Psoas muscle (tissue), 8 donors: ENCODE data around the gene SRPK3. TPM values are rescaled to one million over a fixed set of nuclear protein-coding genes. Genes with fewer than 3 reads are reported as not detected.
A peak's percentile ranks its signal among the peaks of the same experiment; 100 is the strongest.
"Not testable (repeated sequence)": the region's sequence is repeated elsewhere in the genome, so short reads cannot be mapped to it uniquely, and the experiment has no call there.

Experiments used
- ATAC-seq, 4 donors: fragments of 200-7000 bp; cut with Tn5 transposase; one replicate each; pipeline ENCODE4 v1.9.1; 2020; ENCODE audit warnings: moderate library complexity in 3 of 4, mild to moderate bottlenecking in 2 of 4
- DNase-seq, 2 donors: peaks; one replicate each; pipeline ENCODE4 v3.0.0-alpha.2; 2020
- H3K27ac ChIP-seq: fragments of 200-600 bp; one replicate; pipeline ENCODE4 v1.8.0; 2022
- H3K27me3 ChIP-seq, 3 donors: fragments of 200-600 bp in 1 of 3; one replicate each; pipeline versions ENCODE4 v1.6.1 to v1.8.0; 2013 to 2022; ENCODE audit warnings: low read length in 2 of 3, mild to moderate bottlenecking in 2 of 3, moderate library complexity in 1 of 3; ENCODE audit not compliant: insufficient read depth in 3 of 3
- H3K36me3 ChIP-seq, 2 donors: fragments of 200-600 bp in 1 of 2; one replicate each; pipeline versions ENCODE4 v1.6.1 to v1.8.0; 2013 to 2022; ENCODE audit warnings: low read depth in 1 of 2, mild to moderate bottlenecking in 1 of 2, moderate library complexity in 1 of 2; ENCODE audit not compliant: insufficient read depth in 1 of 2
- H3K4me1 ChIP-seq: fragments of 200-600 bp; one replicate; pipeline ENCODE4 v1.8.0; 2022
- H3K4me3 ChIP-seq: fragments of 200-600 bp; one replicate; pipeline ENCODE4 v1.8.0; 2022; ENCODE audit warnings: mild to moderate bottlenecking
- H3K9me3 ChIP-seq: fragments of 200-600 bp; one replicate; pipeline ENCODE4 v1.8.0; 2022
- WGBS, 3 donors: extraction: QIAGEN DNeasy Blood & Tissue Kit; methylation state at CpG; one replicate each; pipeline versions ENCODE4 v1.1.6 to v1.1.7; 2013; 5-methylcytosine and 5-hydroxymethylcytosine counted together
- intact Hi-C, 2 donors: fragments of 100-400 bp; cut with DNase I; formaldehyde crosslinking; loops; one replicate each; pipeline versions ENCODE4 v1.11.0 to v1.14.2; 2022
- polyA plus RNA-seq, 3 donors: library from polyadenylated mRNA; stranded (reverse); fragments of 200-250 nt; gene quantifications; one replicate each; pipeline ENCODE4 v1.2.3, GENCODE V29; 2013
- total RNA-seq, 4 donors: library from RNA; stranded (reverse); fragmentation: NEBNext Ultra II Directional in 2 of 4; extraction: Animal tissue kit (Norgen Biotek cat#: 25700) in 2 of 4; gene quantifications; one replicate each; pipeline versions ENCODE4 v1.2.1 to v1.2.4, GENCODE V29; 2021 to 2023
- TF ChIP-seq, protein P1 (sequence below): fragments of 200-600 bp; IDR thresholded peaks from one replicate; pipeline ENCODE4 v1.8.0; 2022; ENCODE audit warnings: antibody characterized with exemption
- donor health status: healthy with polysubstance abuse.
- donor health status: DM: no; HTN: no; CAD: no; lungs with moderate emphysema.
- donor health status: Bipolar disorder and iron deficiency.
- donor health status: healthy.
- donor health status: DM: yes; HTN: yes; CAD: no.
- donor health status: DM: no; HTN: no; CAD: no.
- donor health status: DM: no; HTN: no; CAD: no.
- donor health status: DM: yes; HTN: yes; CAD: no.

Gene SRPK3
- total and polyA plus RNA-seq, 7 donors = 14.5 to 140 (median 43.7) TPM

DNA sequence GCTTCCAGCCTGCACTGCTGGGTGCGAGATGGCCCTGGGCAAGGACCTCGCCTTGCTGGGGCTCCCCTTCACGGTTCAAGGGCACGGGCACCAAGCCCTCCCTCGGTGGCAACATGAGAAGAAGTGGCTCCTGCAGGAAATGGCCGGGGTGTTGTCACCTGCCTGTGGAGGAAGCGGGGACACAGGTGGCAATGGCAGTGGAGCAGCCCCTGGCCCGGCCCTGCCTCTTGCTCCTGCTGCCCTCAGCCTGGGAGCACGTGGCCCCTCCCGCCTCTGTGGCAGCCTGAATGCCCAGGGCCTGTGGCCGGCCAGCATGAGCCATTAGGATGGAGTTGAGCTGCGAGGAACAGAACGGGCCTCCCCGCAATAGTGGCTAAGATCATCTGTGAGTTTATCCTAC lies 39.4 kb upstream of the SRPK3 start:
- Histone ChIP-seq H3K27me3 (peaks cover 0 to 7% (median 0%) of the 10 kb centered on the region in 3 donors), H3K36me3 (peaks cover 0 to 31% of the 10 kb centered on the region in 2 donors), H3K4me3 (no peak overlapping the region), H3K27ac (no peak overlapping the region), H3K9me3 (no peaks in the 10 kb centered on the region), H3K4me1 (no peaks in the 10 kb centered on the region)
- ATAC-seq = no peak
- intact Hi-C loops = no loop called here
- DNase-seq = no peak
- 87 to 92% methylated on average over 12 to 14 of the region's 14 CpGs; no CpG with 5 or more reads in 1 of the 3 donors for WGBS, 3 donors
- TF ChIP-seq, protein P1, sequence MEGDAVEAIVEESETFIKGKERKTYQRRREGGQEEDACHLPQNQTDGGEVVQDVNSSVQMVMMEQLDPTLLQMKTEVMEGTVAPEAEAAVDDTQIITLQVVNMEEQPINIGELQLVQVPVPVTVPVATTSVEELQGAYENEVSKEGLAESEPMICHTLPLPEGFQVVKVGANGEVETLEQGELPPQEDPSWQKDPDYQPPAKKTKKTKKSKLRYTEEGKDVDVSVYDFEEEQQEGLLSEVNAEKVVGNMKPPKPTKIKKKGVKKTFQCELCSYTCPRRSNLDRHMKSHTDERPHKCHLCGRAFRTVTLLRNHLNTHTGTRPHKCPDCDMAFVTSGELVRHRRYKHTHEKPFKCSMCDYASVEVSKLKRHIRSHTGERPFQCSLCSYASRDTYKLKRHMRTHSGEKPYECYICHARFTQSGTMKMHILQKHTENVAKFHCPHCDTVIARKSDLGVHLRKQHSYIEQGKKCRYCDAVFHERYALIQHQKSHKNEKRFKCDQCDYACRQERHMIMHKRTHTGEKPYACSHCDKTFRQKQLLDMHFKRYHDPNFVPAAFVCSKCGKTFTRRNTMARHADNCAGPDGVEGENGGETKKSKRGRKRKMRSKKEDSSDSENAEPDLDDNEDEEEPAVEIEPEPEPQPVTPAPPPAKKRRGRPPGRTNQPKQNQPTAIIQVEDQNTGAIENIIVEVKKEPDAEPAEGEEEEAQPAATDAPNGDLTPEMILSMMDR = no peak

DNA sequence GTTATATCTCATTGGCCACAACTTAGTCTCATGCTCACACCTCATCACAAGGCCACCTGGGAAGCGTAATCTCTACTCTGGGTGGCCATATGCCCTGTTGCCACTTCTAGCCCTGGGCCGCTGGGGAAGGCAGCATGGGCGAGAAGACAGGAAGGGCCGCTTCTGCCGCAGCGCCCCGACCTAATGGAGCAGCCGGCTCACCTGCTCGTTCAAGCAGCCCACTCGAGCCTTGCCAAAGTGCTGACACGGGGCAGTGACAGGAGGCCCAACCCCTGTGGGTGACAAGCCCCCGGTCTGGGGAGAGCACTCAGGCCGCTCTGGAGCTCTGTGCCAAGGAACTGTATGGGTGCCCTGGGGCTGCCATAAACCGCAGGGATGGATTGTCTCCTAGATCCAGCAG lies 38.7 kb upstream of the SRPK3 start:
- ATAC-seq, H3K27me3 ChIP-seq, H3K27ac ChIP-seq, H3K9me3 ChIP-seq, H3K4me1 ChIP-seq, H3K4me3 ChIP-seq, intact Hi-C loops, DNase-seq: not testable (repeated sequence)
- H3K36me3 ChIP-seq = peaks cover 0 to 24% of the 10 kb centered on the region in 2 donors
- 90 to 97% (median 92%) methylated on average over 13 to 14 of the region's 14 CpGs for WGBS, 3 donors

DNA sequence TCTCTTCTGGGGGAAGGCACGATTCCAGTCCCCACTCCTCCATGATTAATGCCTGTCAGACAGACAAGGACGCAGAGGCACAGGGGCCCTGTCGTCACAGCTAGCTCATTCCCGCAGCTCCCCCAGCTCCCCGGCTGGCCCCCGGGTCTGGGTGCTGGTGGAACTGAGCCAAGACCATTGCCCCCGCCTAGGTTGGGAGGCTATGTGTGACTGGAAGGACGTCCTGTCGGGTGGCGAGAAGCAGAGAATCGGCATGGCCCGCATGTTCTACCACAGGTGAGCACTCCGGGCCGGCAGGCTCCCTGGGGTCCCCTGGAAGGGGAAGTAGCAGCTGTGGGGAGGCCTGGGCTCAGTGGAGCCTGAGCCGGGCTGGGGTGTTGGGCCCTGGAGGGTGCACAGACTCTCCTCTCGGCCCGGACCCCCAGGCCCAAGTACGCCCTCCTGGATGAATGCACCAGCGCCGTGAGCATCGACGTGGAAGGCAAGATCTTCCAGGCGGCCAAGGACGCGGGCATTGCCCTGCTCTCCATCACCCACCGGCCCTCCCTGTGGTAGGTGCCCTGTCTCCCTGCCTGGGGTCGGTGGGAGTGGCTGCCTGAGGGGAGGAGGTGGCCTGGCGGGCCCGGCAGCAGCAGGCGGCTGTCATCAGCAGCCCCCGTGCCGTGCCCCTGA lies 37.9 kb upstream of the SRPK3 start:
- 64 to 74% (median 73%) methylated on average over 10 to 32 of the region's 32 CpGs for WGBS, 3 donors
- H3K4me3 ChIP-seq, DNase-seq, ATAC-seq, intact Hi-C loops, H3K27ac ChIP-seq, H3K4me1 ChIP-seq, H3K9me3 ChIP-seq: not testable (repeated sequence)
- peaks cover 0 to 20% of the 10 kb centered on the region in 2 donors for H3K36me3 ChIP-seq
- H3K27me3 ChIP-seq = peaks cover 0 to 13% (median 0%) of the 10 kb centered on the region in 3 donors

DNA sequence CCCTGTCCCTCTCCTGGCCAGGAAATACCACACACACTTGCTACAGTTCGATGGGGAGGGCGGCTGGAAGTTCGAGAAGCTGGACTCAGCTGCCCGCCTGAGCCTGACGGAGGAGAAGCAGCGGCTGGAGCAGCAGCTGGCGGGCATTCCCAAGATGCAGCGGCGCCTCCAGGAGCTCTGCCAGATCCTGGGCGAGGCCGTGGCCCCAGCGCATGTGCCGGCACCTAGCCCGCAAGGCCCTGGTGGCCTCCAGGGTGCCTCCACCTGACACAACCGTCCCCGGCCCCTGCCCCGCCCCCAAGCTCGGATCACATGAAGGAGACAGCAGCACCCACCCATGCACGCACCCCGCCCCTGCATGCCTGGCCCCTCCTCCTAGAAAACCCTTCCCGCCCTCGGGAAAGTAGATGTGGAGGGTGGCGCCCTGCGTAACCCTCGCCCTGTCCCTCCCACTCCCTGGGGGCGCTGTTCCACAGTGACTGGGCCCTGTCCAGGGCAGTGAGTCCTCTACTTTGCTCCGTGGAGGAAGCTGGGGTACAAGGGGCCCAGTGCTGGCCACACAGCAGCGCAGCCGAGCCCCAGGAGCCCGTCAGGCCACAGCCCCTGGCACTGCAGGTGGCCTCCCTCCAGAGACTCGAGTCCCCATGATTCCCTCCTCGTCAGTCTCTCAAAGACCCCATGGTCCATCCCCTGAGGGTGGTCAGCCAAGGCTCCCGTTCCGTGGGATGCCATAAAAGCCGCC lies 37.2 kb upstream of the SRPK3 start:
- intact Hi-C loops, H3K4me1 ChIP-seq, H3K9me3 ChIP-seq, H3K27ac ChIP-seq, H3K4me3 ChIP-seq: not testable (repeated sequence)
- ATAC-seq (peak in 1 of 4 donors; percentile 42), DNase-seq (peak; percentile 76 to 83)
- Histone ChIP-seq H3K27me3 (peaks cover 0 to 16% (median 0%) of the 10 kb centered on the region in 3 donors), H3K36me3 (peaks cover 0 to 13% of the 10 kb centered on the region in 2 donors)
- 44 to 55% (median 46%) methylated on average over 19 to 29 of the region's 35 CpGs for WGBS, 3 donors

DNA sequence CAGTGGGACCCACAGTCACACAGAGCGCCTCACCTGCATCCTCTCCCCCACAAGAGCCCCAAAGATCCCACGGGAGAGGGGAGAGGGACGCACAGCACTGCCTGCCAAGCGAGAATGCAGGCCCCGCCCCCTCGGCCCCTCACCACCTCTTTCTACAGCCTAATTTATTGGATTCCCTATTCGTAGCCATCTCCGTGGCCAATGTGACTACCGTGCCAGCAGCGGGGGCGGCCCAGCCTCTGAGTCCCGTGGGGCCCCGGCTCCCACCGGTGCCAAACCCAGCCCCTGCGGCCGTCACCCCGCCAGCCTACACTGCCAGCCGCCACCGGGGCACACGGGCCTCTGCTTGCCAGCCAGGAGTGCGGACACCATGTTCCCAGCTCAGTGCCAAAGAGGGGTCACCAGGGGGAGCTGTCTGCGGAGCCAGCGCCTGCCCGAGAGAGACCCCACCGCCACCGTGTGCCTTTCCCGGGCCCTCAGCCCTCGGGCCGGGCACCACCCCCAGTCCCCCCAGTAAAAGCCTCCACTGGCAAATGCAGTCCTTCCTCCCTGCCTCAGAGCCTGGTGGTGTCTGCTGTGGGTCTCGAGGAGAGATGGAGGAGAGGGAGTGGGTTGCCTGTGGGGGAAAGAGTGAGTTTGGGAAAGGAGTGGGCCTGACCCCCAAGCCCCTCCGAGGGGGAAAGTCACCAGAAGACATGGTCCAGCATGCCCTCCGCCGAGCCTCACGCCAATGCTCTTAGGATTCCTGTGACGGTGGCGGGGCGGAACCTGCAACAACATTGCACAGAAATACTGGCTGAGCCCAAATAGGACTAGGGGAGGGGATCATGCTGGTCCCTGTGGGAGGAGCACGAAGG lies 36.4 kb upstream of the SRPK3 start:
- Histone ChIP-seq H3K9me3 (no peaks in the 10 kb centered on the region), H3K4me1 (no peaks in the 10 kb centered on the region), H3K36me3 (peaks cover 0 to 13% of the 10 kb centered on the region in 2 donors), H3K27me3 (peaks cover 0 to 16% (median 0%) of the 10 kb centered on the region in 3 donors), H3K4me3 (no peak overlapping the region), H3K27ac (no peak overlapping the region)
- TF ChIP-seq, protein P1 = no peak
- DNase-seq (peak in 1 of 2 donors; percentile 23), ATAC-seq (no peak)
- intact Hi-C loops = no loop called here
- 11 to 27% (median 21%) methylated on average over 17 to 38 of the region's 38 CpGs for WGBS, 3 donors

DNA sequence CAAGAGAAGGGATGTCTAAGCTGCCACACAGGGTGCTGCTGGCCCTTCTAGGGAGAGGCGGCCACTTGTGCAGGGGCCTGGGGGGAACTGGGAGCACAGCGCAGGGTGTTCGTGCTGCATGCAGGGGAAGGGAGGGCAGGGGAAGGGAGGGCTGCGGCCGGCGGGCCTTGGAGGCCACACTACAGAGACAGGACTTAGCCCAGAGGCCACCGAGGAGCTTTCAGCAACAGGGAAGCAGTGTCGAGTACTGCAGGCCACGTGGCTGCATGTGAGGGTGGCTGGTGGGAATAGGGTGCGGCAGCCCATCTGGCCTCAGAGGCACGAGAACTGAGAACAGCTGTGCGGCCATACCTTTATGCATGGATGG lies 35.8 kb upstream of the SRPK3 start:
- H3K27me3 ChIP-seq = peaks cover 0 to 16% (median 0%) of the 10 kb centered on the region in 3 donors
- H3K27ac ChIP-seq, H3K9me3 ChIP-seq, ATAC-seq, H3K4me1 ChIP-seq, H3K4me3 ChIP-seq, intact Hi-C loops: not testable (repeated sequence)
- 32 to 59% (median 37%) methylated on average over 9 to 12 of the region's 12 CpGs for WGBS, 3 donors
- DNase-seq = peak in 1 of 2 donors; percentile 49
- peaks cover 0 to 11% of the 10 kb centered on the region in 2 donors for H3K36me3 ChIP-seq
